Measurements from ENCODE around the gene LHFPL6.

LHFPL6 gene

DNA sequence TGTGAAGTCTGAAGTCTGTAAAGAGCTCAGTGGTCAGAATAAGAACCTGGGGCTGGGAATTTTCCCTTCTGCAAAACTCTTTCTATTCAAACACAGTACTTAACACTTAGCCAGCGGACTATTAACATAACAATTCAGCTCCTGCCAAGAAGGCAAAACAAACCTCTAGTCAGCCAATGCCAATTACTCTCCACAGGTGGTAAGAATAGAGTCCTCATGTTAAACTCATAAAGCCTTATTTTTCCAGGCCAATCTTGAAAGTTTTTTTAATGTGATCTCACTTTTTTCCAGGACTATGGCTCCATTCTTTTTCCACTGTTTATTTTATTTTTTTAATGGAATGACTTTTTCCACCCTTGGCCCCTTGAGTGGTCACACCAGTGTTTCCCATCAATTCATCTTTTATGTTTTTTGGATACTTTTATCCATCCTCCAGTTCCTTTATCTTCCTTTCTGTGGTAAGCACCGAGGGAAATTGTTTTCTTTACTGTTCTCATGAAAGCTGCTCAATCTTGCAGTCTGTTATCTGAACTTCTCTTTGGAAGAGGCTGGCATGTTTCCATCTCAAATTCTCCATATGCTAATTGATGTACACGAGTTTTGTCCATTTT is 217.3 kb downstream of the LHFPL6 start:
- Histone ChIP-seq H3K27me3 (ENCODE audit: insufficient read depth, low read length, poor library complexity) (no peaks in the 10 kb centered on the region), H3K9ac (ENCODE audit: low read depth, low read length) (no peak overlapping the region)
- no peak for TF ChIP-seq EZH2 (IDR thresholded peaks at IDR 0.05; ENCODE audit: borderline replicate concordance, low read depth, low read length, severe bottlenecking)
- TF ChIP-seq, protein P1, sequence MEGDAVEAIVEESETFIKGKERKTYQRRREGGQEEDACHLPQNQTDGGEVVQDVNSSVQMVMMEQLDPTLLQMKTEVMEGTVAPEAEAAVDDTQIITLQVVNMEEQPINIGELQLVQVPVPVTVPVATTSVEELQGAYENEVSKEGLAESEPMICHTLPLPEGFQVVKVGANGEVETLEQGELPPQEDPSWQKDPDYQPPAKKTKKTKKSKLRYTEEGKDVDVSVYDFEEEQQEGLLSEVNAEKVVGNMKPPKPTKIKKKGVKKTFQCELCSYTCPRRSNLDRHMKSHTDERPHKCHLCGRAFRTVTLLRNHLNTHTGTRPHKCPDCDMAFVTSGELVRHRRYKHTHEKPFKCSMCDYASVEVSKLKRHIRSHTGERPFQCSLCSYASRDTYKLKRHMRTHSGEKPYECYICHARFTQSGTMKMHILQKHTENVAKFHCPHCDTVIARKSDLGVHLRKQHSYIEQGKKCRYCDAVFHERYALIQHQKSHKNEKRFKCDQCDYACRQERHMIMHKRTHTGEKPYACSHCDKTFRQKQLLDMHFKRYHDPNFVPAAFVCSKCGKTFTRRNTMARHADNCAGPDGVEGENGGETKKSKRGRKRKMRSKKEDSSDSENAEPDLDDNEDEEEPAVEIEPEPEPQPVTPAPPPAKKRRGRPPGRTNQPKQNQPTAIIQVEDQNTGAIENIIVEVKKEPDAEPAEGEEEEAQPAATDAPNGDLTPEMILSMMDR (IDR thresholded peaks at IDR 0.05; ENCODE audit: borderline replicate concordance, extremely low read depth, low read length, poor library complexity, severe bottlenecking), result no peak

GRCh38 chr13:39385154-39385553 is 217.8 kb downstream of the LHFPL6 start:
- DNase-seq (no peak), ATAC-seq (ENCODE audit: insufficient read depth, low read depth) (no peak)
- no peaks in the 10 kb centered on the region for H3K9me3 ChIP-seq (ENCODE audit: insufficient read depth, low read length, severe bottlenecking)
- TF ChIP-seq, protein P1 (IDR thresholded peaks at IDR 0.05; ENCODE audit: borderline replicate concordance, extremely low read depth, low read length, poor library complexity, severe bottlenecking), result no peak
- no peak for TF ChIP-seq EZH2 (IDR thresholded peaks at IDR 0.05; ENCODE audit: borderline replicate concordance, low read depth, low read length, severe bottlenecking)
- no peak overlapping the region for H2AFZ ChIP-seq (ENCODE audit: low read depth, low read length)
- H3K36me3 ChIP-seq (ENCODE audit: insufficient read depth, low read length), result no peaks in the 10 kb centered on the region
- H3K27ac ChIP-seq (ENCODE audit: low read length), result no peak overlapping the region
- H3K27me3 ChIP-seq (ENCODE audit: insufficient read depth, low read length, poor library complexity), result no peaks in the 10 kb centered on the region
- no peak overlapping the region for H3K9ac ChIP-seq (ENCODE audit: low read depth, low read length)
- H3K4me3 ChIP-seq (ENCODE audit: low read depth in 1 of 2, low read length in 2 of 2), result no peak overlapping the region
- no peak overlapping the region for H3K4me2 ChIP-seq (ENCODE audit: insufficient read depth, low read length)
- no peaks in the 10 kb centered on the region for H3K4me1 ChIP-seq (ENCODE audit: insufficient read depth, low read length)
- no peaks in the 10 kb centered on the region for H3K79me2 ChIP-seq (ENCODE audit: insufficient read depth, low read length)
- H4K20me1 ChIP-seq (ENCODE audit: insufficient read depth, low read length), result no peaks in the 10 kb centered on the region

More for the DNA sequence above, 217.3 kb downstream of the LHFPL6 start:
- Histone ChIP-seq H3K4me3 (ENCODE audit: low read depth in 1 of 2, low read length in 2 of 2) (no peak overlapping the region), H2AFZ (ENCODE audit: low read depth, low read length) (no peak overlapping the region), H3K27ac (ENCODE audit: low read length) (no peak overlapping the region), H4K20me1 (ENCODE audit: insufficient read depth, low read length) (no peaks in the 10 kb centered on the region), H3K79me2 (ENCODE audit: insufficient read depth, low read length) (no peaks in the 10 kb centered on the region), H3K36me3 (ENCODE audit: insufficient read depth, low read length) (no peaks in the 10 kb centered on the region), H3K4me2 (ENCODE audit: insufficient read depth, low read length) (no peak overlapping the region), H3K4me1 (ENCODE audit: insufficient read depth, low read length) (no peaks in the 10 kb centered on the region), H3K9me3 (ENCODE audit: insufficient read depth, low read length, severe bottlenecking) (no peaks in the 10 kb centered on the region)
- ATAC-seq (ENCODE audit: insufficient read depth, low read depth), result no peak
- DNase-seq, result no peak

- no peak for TF ChIP-seq EZH2 (IDR thresholded peaks at IDR 0.05; ENCODE audit: borderline replicate concordance, low read depth, low read length, severe bottlenecking)
- TF ChIP-seq, protein P1 (IDR thresholded peaks at IDR 0.05; ENCODE audit: borderline replicate concordance, extremely low read depth, low read length, poor library complexity, severe bottlenecking), result no peak
- no peaks in the 10 kb centered on the region for H3K36me3 ChIP-seq (ENCODE audit: insufficient read depth, low read length)
- H3K27me3 ChIP-seq (ENCODE audit: insufficient read depth, low read length, poor library complexity), result no peaks in the 10 kb centered on the region
- no peak overlapping the region for H3K9ac ChIP-seq (ENCODE audit: low read depth, low read length)
- no peak overlapping the region for H3K27ac ChIP-seq (ENCODE audit: low read length)
- H3K79me2 ChIP-seq (ENCODE audit: insufficient read depth, low read length), result no peaks in the 10 kb centered on the region
- no peaks in the 10 kb centered on the region for H3K4me1 ChIP-seq (ENCODE audit: insufficient read depth, low read length)
- ATAC-seq (ENCODE audit: insufficient read depth, low read depth) (no peak), DNase-seq (no peak)
- H2AFZ ChIP-seq (ENCODE audit: low read depth, low read length), result no peak overlapping the region
- H3K4me2 ChIP-seq (ENCODE audit: insufficient read depth, low read length), result no peak overlapping the region
- no peak overlapping the region for H3K4me3 ChIP-seq (ENCODE audit: low read depth in 1 of 2, low read length in 2 of 2)
- no peaks in the 10 kb centered on the region for H4K20me1 ChIP-seq (ENCODE audit: insufficient read depth, low read length)
- H3K9me3 ChIP-seq (ENCODE audit: insufficient read depth, low read length, severe bottlenecking), result no peaks in the 10 kb centered on the region
These were observed 221.5 kb downstream of the LHFPL6 start for GRCh38 chr13:39381456-39381855.
